CD4-positive, alpha-beta T cell (primary cell): ENCODE data around the gene TARP.
A peak's percentile ranks its signal among the peaks of the same experiment; 100 is the strongest.
"Not testable (repeated sequence)": the region's sequence is repeated elsewhere in the genome, so short reads cannot be mapped to it uniquely, and the experiment has no call there.

Source experiments
- ATAC-seq: fragments of 200-7000 bp; cut with Tn5 transposase; one replicate; pipeline ENCODE4 v1.10.0; 2022; ENCODE audit warnings: mild to moderate bottlenecking; ENCODE audit not compliant: poor library complexity
- CTCF ChIA-PET: fragments of 350-600 bp; sonication (Branson Sonifier 250); formaldehyde crosslinking; loops from one replicate; lab custom pipeline; 2021; ENCODE audit warnings: antibody characterized with exemption, inconsistent platforms; lab: Charles Lee
- POLR2A ChIA-PET: fragments of 350-600 bp; sonication (Branson Sonifier 250); formaldehyde crosslinking; loops from one replicate; lab custom pipeline; 2021; ENCODE audit warnings: antibody characterized with exemption, inconsistent platforms; lab: Charles Lee
- DNase-seq, 14 experiments: peaks; one replicate each; pipeline ENCODE4 v3.0.0-alpha.2; 2013 to 2020; ENCODE audit warnings: mixed read lengths in 2 of 14
- H3K27ac ChIP-seq, 2 donors: one replicate each; pipeline versions ENCODE4 v1.5.1 to v1.7.0; 2013; ENCODE audit warnings: low read length in 2 of 2, low read depth in 1 of 2, mild to moderate bottlenecking in 1 of 2
- H3K27me3 ChIP-seq, 2 experiments: 1 replicate in 1 of 2; 2 replicates in 1 of 2; pipeline versions ENCODE4 v1.6.1 to v1.7.0; 2013; ENCODE audit warnings: low read length in 2 of 2, control low read depth in 1 of 2, mild to moderate bottlenecking in 1 of 2, moderate library complexity in 1 of 2; ENCODE audit not compliant: insufficient read depth in 2 of 2, control insufficient read depth in 1 of 2
- H3K36me3 ChIP-seq: one replicate; pipeline ENCODE4 v1.6.1; 2013; ENCODE audit warnings: low read length, control low read depth; ENCODE audit not compliant: insufficient read depth
- H3K4me1 ChIP-seq: one replicate; pipeline ENCODE4 v1.6.1; 2013; ENCODE audit warnings: low read length, control low read depth; ENCODE audit not compliant: insufficient read depth
- H3K4me3 ChIP-seq: one replicate; pipeline ENCODE4 v1.5.1; 2013; ENCODE audit warnings: mild to moderate bottlenecking, low read length, moderate library complexity
- H3K9me3 ChIP-seq, 2 experiments: 1 replicate in 1 of 2; 2 replicates in 1 of 2; pipeline versions ENCODE4 v1.6.1 to v1.7.0; 2013; ENCODE audit warnings: low read length in 2 of 2, mild to moderate bottlenecking in 2 of 2, control low read depth in 1 of 2, moderate library complexity in 1 of 2; ENCODE audit not compliant: control insufficient read depth in 1 of 2, insufficient read depth in 1 of 2
- H3K27ac Mint-ChIP-seq: one replicate; pipeline ENCODE4 v1.8.0; 2020; ENCODE audit warnings: mixed read lengths
- H3K27me3 Mint-ChIP-seq: one replicate; pipeline ENCODE4 v1.8.0; 2021; ENCODE audit warnings: mixed read lengths
- H3K36me3 Mint-ChIP-seq: one replicate; pipeline ENCODE4 v1.8.0; 2021; ENCODE audit warnings: low read depth, mixed read lengths
- H3K4me1 Mint-ChIP-seq: one replicate; pipeline ENCODE4 v1.8.0; 2021; ENCODE audit warnings: low read depth, mixed read lengths
- H3K4me3 Mint-ChIP-seq: one replicate; pipeline ENCODE4 v1.8.0; 2020; ENCODE audit warnings: mild to moderate bottlenecking, mixed read lengths
- H3K9me3 Mint-ChIP-seq: one replicate; pipeline ENCODE4 v1.8.0; 2020; ENCODE audit warnings: mixed read lengths
- CTCF ChIP-seq: fragments of 200-600 bp; IDR thresholded peaks from one replicate; pipeline ENCODE4 v1.8.0; 2022; ENCODE audit warnings: antibody characterized with exemption, mild to moderate bottlenecking
- intact Hi-C, 2 experiments: fragments of 100-400 bp; cut with DNase I in 1 of 2; cut with micrococcal nuclease in 1 of 2; formaldehyde crosslinking; loops; one replicate each; pipeline versions ENCODE4 v1.15.1 to v1.9.0; 2023 to 2025; cut with DNase I, micrococcal nuclease

The TARP gene

GRCh38 chr7:38235606-38236005 lies 37.8 kb downstream of the TARP start:
- Histone ChIP-seq H3K27me3 (no peaks in the 10 kb centered on the region), H3K27ac (no peak overlapping the region), H3K4me3 (no peak overlapping the region), H3K36me3 (no peaks in the 10 kb centered on the region), H3K9me3 (no peaks in the 10 kb centered on the region), H3K4me1 (peaks cover 51% of the 10 kb centered on the region)
- Mint-ChIP-seq H3K9me3 (no peaks in the 10 kb centered on the region), H3K36me3 (peaks cover 13% of the 10 kb centered on the region), H3K27ac (peak overlapping the region; percentile 33), H3K27me3 (no peaks in the 10 kb centered on the region), H3K4me1 (peaks cover 55% of the 10 kb centered on the region), H3K4me3 (no peak overlapping the region)
- ChIA-PET CTCF (interaction anchor here (2.5 to 3.0 kb wide), 2 partner anchors 14 to 20 kb away, joined by 8 to 14 read pairs; no protein-coding TSS in a partner anchor), POLR2A (interaction anchor here (1.3 kb wide), 1 partner anchor 20 kb away, joined by 4 read pairs; no protein-coding TSS in a partner anchor)
- intact Hi-C loops, result no loop called here
- DNase-seq, result no peak
- ATAC-seq, result no peak
- TF ChIP-seq CTCF, result no peak

GRCh38 chr7:38234759-38235158 lies 38.7 kb downstream of the TARP start:
- peak overlapping the region; percentile 87 for H3K27ac Mint-ChIP-seq
- ATAC-seq, H3K27me3 ChIP-seq, H3K27ac ChIP-seq, H3K36me3 ChIP-seq, H3K4me3 Mint-ChIP-seq, H3K4me3 ChIP-seq, DNase-seq, H3K9me3 ChIP-seq, H3K27me3 Mint-ChIP-seq, H3K9me3 Mint-ChIP-seq, intact Hi-C loops: not testable (repeated sequence)
- H3K4me1 Mint-ChIP-seq, result peaks cover 62% of the 10 kb centered on the region
- peaks cover 51% of the 10 kb centered on the region for H3K4me1 ChIP-seq
- ChIA-PET CTCF (interaction anchor here (1.0 to 3.0 kb wide), 3 partner anchors 14 to 110 kb away, joined by 3 to 14 read pairs (median 8); no protein-coding TSS in a partner anchor), POLR2A (interaction anchor here (1.3 kb wide), 1 partner anchor 19 kb away, joined by 4 read pairs; no protein-coding TSS in a partner anchor)
- peaks cover 19% of the 10 kb centered on the region for H3K36me3 Mint-ChIP-seq

GRCh38 chr7:38232502-38233366 lies 40.7 kb downstream of the TARP start:
- POLR2A ChIA-PET, result interaction anchor here (0.6 to 1.3 kb wide), 7 partner anchors 11 to 1083 kb away, joined by 3 to 5 read pairs (median 3); no protein-coding TSS in a partner anchor
- H3K27me3 Mint-ChIP-seq, result no peaks in the 10 kb centered on the region
- H3K36me3 Mint-ChIP-seq, result peaks cover 30% of the 10 kb centered on the region

More at GRCh38 chr7:38232502-38233366, 40.7 kb downstream of the TARP start:
- H3K4me1 Mint-ChIP-seq, result peaks cover 62% of the 10 kb centered on the region
- H3K4me1 ChIP-seq, result peaks cover 58% of the 10 kb centered on the region
- no peak for TF ChIP-seq CTCF
- H3K27ac ChIP-seq, result peak overlapping the region; percentile 29 to 53
- H3K9me3 Mint-ChIP-seq, result no peaks in the 10 kb centered on the region
- peak overlapping the region; percentile 23 for H3K4me3 ChIP-seq
- H3K36me3 ChIP-seq, result peaks cover 14% of the 10 kb centered on the region
- CTCF ChIA-PET, result interaction anchor here (0.8 to 1.7 kb wide), 4 partner anchors 10 to 113 kb away, joined by 3 to 8 read pairs (median 7); no protein-coding TSS in a partner anchor
- DNase-seq, result peak; percentile 31 to 90 (median 54)
- H3K27ac Mint-ChIP-seq, result peak overlapping the region; percentile 87
- peak overlapping the region; percentile 79 for H3K4me3 Mint-ChIP-seq
- H3K9me3 ChIP-seq, result no peaks in the 10 kb centered on the region
- ATAC-seq, result peak; percentile 77
- H3K27me3 ChIP-seq, result no peaks in the 10 kb centered on the region
- intact Hi-C loops, result no loop called here
